ENCODE data around the gene AGR2.

DNA sequence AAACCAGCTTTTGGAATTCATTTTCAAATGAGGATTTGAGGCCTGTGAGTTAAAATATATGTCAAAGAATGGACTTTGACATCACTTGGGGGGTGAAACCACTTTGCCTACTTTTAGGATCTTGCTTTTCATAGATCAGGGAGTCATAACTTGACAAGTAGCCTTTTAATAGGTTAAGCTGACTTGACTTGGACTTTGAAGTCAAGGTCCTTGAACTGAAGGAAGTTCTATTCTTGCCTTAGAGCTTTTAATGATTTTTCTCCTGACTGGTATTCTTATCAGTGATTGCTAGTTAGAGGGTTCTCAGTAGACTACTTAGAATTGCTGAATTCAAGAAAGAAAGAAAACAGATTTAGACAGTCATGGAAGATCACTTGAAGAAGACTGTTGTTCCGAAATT, 17.7 kb downstream of the AGR2 start:
- TF ChIP-seq POLR2AphosphoS5 (IDR thresholded peaks at IDR 0.05) (no peak), CTCF (IDR thresholded peaks at IDR 0.05) (no peak), POLR2A (IDR thresholded peaks at IDR 0.05; ENCODE audit: low read depth) (no peak), EP300 (IDR thresholded peaks at IDR 0.05) (no peak)

Measured in esophagus muscularis mucosa (tissue), 4 donors.